Measurements from ENCODE around the gene BCAP29. TPM values are rescaled to one million over a fixed set of nuclear protein-coding genes. Genes with fewer than 3 reads are reported as not detected.

Gene BCAP29
- total and polyA plus RNA-seq, 2 of the 4 experiments (the other 2 are of a cell fraction): 33.0 to 35.1 TPM

DNA sequence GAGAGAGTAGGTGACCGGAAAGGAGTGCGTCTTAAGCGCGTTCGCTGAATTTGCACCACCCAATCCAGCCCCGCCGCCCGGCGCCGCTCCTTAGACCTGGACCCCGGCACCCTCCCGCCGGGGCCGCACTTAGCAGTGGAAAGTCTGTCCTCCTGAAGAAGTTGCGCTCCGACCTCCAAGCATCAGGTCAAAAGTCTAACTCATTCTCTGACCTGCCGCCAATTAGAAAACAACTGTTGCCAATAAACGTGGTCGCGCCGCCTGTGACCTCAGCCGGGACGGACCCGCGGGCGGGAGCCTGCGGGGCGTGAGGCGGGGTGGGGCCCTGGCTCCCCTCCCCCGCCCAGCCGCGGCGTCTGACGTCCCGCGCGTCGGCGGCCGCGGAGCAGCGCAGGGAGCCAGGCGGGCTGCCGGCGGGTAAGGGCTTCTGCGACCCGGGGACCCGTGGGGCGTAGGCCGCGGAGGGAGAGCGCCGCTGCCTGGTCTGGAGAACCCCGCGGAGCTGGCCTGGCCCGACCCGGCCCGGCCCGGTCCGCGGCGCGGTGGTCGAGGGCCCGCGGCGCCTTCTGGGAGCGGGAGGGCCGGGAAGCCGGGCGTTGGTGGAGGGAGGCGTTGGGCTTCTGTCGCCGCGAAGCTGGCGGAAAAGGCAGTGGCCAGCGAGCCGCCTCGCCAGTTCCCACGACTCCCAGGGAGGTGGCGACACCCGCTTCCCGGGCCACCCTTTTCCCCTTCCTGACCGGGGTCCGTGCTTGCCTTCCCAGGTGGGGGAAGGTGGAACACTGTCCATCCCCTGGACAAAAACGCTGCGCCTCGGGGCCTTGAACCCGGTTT, at the start of gene BCAP29 (continued):
- TF ChIP-seq, protein P1, sequence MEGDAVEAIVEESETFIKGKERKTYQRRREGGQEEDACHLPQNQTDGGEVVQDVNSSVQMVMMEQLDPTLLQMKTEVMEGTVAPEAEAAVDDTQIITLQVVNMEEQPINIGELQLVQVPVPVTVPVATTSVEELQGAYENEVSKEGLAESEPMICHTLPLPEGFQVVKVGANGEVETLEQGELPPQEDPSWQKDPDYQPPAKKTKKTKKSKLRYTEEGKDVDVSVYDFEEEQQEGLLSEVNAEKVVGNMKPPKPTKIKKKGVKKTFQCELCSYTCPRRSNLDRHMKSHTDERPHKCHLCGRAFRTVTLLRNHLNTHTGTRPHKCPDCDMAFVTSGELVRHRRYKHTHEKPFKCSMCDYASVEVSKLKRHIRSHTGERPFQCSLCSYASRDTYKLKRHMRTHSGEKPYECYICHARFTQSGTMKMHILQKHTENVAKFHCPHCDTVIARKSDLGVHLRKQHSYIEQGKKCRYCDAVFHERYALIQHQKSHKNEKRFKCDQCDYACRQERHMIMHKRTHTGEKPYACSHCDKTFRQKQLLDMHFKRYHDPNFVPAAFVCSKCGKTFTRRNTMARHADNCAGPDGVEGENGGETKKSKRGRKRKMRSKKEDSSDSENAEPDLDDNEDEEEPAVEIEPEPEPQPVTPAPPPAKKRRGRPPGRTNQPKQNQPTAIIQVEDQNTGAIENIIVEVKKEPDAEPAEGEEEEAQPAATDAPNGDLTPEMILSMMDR (conservative IDR thresholded peaks at IDR 0.05; ENCODE audit: low read depth, low read length): 0 out of 2 replicates have a peak, but pooled peaks have one; percentile 9
- TF ChIP-seq NFE2L2 (IDR thresholded peaks at IDR 0.05; ENCODE audit: low read depth, low read length) (no peak), RCOR1 (IDR thresholded peaks at IDR 0.05; ENCODE audit: insufficient replicate concordance, low read length) (no peak)
- TF ChIP-seq, protein P2, sequence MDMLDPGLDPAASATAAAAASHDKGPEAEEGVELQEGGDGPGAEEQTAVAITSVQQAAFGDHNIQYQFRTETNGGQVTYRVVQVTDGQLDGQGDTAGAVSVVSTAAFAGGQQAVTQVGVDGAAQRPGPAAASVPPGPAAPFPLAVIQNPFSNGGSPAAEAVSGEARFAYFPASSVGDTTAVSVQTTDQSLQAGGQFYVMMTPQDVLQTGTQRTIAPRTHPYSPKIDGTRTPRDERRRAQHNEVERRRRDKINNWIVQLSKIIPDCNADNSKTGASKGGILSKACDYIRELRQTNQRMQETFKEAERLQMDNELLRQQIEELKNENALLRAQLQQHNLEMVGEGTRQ (IDR thresholded peaks at IDR 0.05; ENCODE audit: low read depth, low read length): no peak
